ENCODE results near the gene DCLRE1B. TPM values are rescaled to one million over a fixed set of nuclear protein-coding genes. Genes with fewer than 3 reads are reported as not detected.

DCLRE1B gene
- total RNA-seq, 1 experiment from 2014 or later, result 11.2 TPM

DNA sequence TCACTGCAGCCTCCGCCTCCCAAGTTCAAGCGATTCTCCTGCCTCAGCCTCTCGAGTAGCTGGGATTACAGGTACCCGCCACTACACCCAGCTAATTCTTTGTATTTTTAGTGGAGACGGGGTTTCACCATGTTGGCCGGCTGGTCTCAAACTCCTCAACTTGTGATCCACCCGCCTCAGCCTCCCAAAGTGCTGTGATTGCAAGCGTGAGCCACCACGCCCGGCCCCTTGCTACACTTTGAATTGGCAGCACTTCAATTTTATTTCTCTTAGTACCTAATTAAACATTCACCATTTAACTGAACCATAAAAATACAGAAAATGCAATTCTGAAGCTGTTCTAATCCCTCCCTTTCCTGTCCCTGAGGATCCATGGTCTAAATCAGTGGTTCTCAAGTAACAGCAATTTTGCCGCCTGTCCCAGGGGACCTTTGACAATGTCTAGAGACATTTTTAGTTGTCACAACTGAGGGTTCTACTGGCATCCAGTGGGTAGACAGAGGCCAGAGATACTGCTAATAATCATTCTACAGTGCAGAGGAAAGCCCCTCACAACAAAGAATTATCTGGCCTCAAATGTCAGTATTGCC, 13.4 kb upstream of the DCLRE1B start:
- Histone ChIP-seq H4K20me1 (ENCODE audit: insufficient read depth) (no peaks in the 10 kb centered on the region), H3K79me2 (ENCODE audit: low read depth) (no peaks in the 10 kb centered on the region), H3K4me1 (replicated peaks; ENCODE audit: insufficient read depth) (no peaks in the 10 kb centered on the region), H3K36me3 (ENCODE audit: low read depth) (no peaks in the 10 kb centered on the region; the same call in 1 of the 2 replicates), H3K9me2 (ENCODE audit: insufficient read depth) (no peaks in the 10 kb centered on the region), H3K4me2 (no peak overlapping the region), H3F3A (ENCODE audit: insufficient read depth, low read depth) (0 out of 2 replicates have a peak, but pooled peaks cover 5% of the 10 kb centered on the region), H3K9me3 (ENCODE audit: insufficient read depth, low read depth) (no peaks in the 10 kb centered on the region), H3K4me3 (no peak overlapping the region), H2AFZ (no peak overlapping the region), H3K27me3 (ENCODE audit: insufficient read depth, low read depth) (no peaks in the 10 kb centered on the region), H3K27ac (no peak overlapping the region)
- TF ChIP-seq, protein P1, sequence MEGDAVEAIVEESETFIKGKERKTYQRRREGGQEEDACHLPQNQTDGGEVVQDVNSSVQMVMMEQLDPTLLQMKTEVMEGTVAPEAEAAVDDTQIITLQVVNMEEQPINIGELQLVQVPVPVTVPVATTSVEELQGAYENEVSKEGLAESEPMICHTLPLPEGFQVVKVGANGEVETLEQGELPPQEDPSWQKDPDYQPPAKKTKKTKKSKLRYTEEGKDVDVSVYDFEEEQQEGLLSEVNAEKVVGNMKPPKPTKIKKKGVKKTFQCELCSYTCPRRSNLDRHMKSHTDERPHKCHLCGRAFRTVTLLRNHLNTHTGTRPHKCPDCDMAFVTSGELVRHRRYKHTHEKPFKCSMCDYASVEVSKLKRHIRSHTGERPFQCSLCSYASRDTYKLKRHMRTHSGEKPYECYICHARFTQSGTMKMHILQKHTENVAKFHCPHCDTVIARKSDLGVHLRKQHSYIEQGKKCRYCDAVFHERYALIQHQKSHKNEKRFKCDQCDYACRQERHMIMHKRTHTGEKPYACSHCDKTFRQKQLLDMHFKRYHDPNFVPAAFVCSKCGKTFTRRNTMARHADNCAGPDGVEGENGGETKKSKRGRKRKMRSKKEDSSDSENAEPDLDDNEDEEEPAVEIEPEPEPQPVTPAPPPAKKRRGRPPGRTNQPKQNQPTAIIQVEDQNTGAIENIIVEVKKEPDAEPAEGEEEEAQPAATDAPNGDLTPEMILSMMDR (conservative IDR thresholded peaks at IDR 0.05), result no peak
- TF ChIP-seq EZH2 (IDR thresholded peaks at IDR 0.05; ENCODE audit: low read depth), result no peak
- ChIA-PET POLR2A (ENCODE audit: unreplicated experiment) (no interaction called here), CTCF (no interaction called here)
- DNase-seq, result no peak
- intact Hi-C loops (cut with micrococcal nuclease; ENCODE audit: unreplicated experiment), result no loop called here
- BruUV-seq (replicated peaks), result no TSS peak

DNA sequence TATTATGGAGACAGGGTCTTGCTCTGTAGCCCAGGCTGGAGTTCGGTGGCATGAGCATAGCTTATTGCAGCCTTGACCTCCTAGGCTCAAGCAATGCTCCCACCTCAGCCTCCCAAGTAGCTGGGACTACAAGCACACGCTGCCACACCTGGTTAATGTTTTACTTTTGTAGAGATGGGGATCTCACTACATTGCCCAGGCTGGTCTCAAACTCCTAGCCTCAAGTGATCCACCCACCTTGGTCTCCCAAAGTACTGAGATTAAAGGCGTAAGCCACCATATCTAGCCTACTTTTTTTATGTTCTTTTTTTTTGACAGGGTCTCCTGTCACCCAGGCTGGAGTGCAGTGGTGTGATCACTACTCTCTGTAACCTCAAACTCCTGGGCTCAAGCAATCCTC, 11.9 kb upstream of the DCLRE1B start:
- BruUV-seq (replicated peaks), result no TSS peak
- H3K4me2 ChIP-seq, result no peak overlapping the region
- H3K27ac ChIP-seq, result no peak overlapping the region
- ChIA-PET POLR2A (ENCODE audit: unreplicated experiment) (interaction anchor here (0.5 kb wide), 1 partner anchor 201 kb away, joined by 5 read pairs; no protein-coding TSS in a partner anchor), CTCF (no interaction called here)
- H3K4me1 ChIP-seq (replicated peaks; ENCODE audit: insufficient read depth), result no peaks in the 10 kb centered on the region
- no peaks in the 10 kb centered on the region for H3K79me2 ChIP-seq (ENCODE audit: low read depth)
- no peaks in the 10 kb centered on the region for H3K9me3 ChIP-seq (ENCODE audit: insufficient read depth, low read depth)
- intact Hi-C loops (cut with micrococcal nuclease; ENCODE audit: unreplicated experiment), result no loop called here
- H3K27me3 ChIP-seq (ENCODE audit: insufficient read depth, low read depth), result no peaks in the 10 kb centered on the region
- DNase-seq, result no peak
- no peak overlapping the region for H3K4me3 ChIP-seq
- no peak overlapping the region for H2AFZ ChIP-seq
- no peaks in the 10 kb centered on the region; the same call in 1 of the 2 replicates for H3K36me3 ChIP-seq (ENCODE audit: low read depth)
- TF ChIP-seq, protein P1 (conservative IDR thresholded peaks at IDR 0.05), result no peak
- no peak for TF ChIP-seq EZH2 (IDR thresholded peaks at IDR 0.05; ENCODE audit: low read depth)
- no peaks in the 10 kb centered on the region for H4K20me1 ChIP-seq (ENCODE audit: insufficient read depth)
- H3K9me2 ChIP-seq (ENCODE audit: insufficient read depth), result no peaks in the 10 kb centered on the region
- 0 out of 2 replicates have a peak, but pooled peaks cover 5% of the 10 kb centered on the region for H3F3A ChIP-seq (ENCODE audit: insufficient read depth, low read depth)

DNA sequence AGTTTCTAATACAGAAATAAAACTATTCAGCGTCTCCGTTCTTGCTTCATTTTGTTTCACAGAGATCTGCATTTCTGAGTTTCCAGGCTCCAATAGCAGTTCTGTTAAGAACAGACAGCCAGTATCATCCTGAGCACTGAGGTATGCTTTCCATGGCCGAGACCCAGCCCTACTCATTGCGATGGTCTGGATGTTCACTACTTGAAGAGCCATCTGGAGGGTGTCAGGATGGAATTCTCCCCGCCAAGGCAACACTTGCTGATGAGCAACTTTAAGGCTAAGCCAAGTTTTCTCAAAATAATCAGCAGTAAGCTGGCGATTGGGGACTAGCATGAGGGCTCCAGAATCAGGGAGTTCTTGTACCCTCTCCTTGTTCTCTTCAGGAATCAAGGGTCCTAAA, 10.0 kb upstream of the DCLRE1B start:
- H3K79me2 ChIP-seq (ENCODE audit: low read depth), result no peaks in the 10 kb centered on the region
- no peak for DNase-seq
- no peaks in the 10 kb centered on the region; the same call in 1 of the 2 replicates for H3K36me3 ChIP-seq (ENCODE audit: low read depth)
- no peaks in the 10 kb centered on the region for H3K4me1 ChIP-seq (replicated peaks; ENCODE audit: insufficient read depth)
- no TSS peak for BruUV-seq (replicated peaks)
- no peak overlapping the region for H2AFZ ChIP-seq
- H3K4me2 ChIP-seq, result no peak overlapping the region
- no peaks in the 10 kb centered on the region for H3K27me3 ChIP-seq (ENCODE audit: insufficient read depth, low read depth)
- H3F3A ChIP-seq (ENCODE audit: insufficient read depth, low read depth), result 0 out of 2 replicates have a peak, but pooled peaks cover 5% of the 10 kb centered on the region
- TF ChIP-seq, protein P1 (conservative IDR thresholded peaks at IDR 0.05), result no peak
- no peak for TF ChIP-seq EZH2 (IDR thresholded peaks at IDR 0.05; ENCODE audit: low read depth)
- no peak overlapping the region for H3K27ac ChIP-seq
- ChIA-PET CTCF (no interaction called here), POLR2A (ENCODE audit: unreplicated experiment) (no interaction called here)
- H3K9me3 ChIP-seq (ENCODE audit: insufficient read depth, low read depth), result no peaks in the 10 kb centered on the region
- no peaks in the 10 kb centered on the region for H4K20me1 ChIP-seq (ENCODE audit: insufficient read depth)
- no peaks in the 10 kb centered on the region for H3K9me2 ChIP-seq (ENCODE audit: insufficient read depth)
- H3K4me3 ChIP-seq, result no peak overlapping the region
- intact Hi-C loops (cut with micrococcal nuclease; ENCODE audit: unreplicated experiment), result no loop called here
